ENCODE measurements around the gene WDFY2. TPM values are rescaled to one million over a fixed set of nuclear protein-coding genes. Genes with fewer than 3 reads are reported as not detected.

WDFY2 gene
- total and polyA plus RNA-seq, 8 donors, result 11.4 to 25.2 (median 17.2) TPM

GRCh38 chr13:51619614-51620013 lies 35.4 kb downstream of the WDFY2 start:
- TF ChIP-seq CTCF (IDR thresholded peaks at IDR 0.05), result no peak
- Histone ChIP-seq H3K9me3 (no peaks in the 10 kb centered on the region), H3K27ac (no peak overlapping the region), H3K4me3 (no peak overlapping the region), H3K36me3 (no peaks in the 10 kb centered on the region), H3K27me3 (no peaks in the 10 kb centered on the region), H3K4me1 (peaks cover 6 to 17% (median 8%) of the 10 kb centered on the region in 3 donors)
- FAIRE-seq (no peak), DNase-seq (no peak), ATAC-seq (peak in 2 of 4 donors; percentile 16 to 22)
- intact Hi-C loops (cut with DNase I), result no loop called here
- 82 to 84% methylated on average over 2 of the region's 2 CpGs for WGBS, 2 donors

- FAIRE-seq (no peak), DNase-seq (no peak), ATAC-seq (peak in 3 of 4 donors; percentile 19 to 29 (median 26))
- no peak for TF ChIP-seq CTCF (IDR thresholded peaks at IDR 0.05)
- Histone ChIP-seq H3K4me1 (peaks cover 3 to 14% (median 9%) of the 10 kb centered on the region in 3 donors), H3K9me3 (no peaks in the 10 kb centered on the region), H3K4me3 (no peak overlapping the region), H3K36me3 (no peaks in the 10 kb centered on the region), H3K27ac (peak overlapping the region in 1 of 4 donors; percentile 28), H3K27me3 (no peaks in the 10 kb centered on the region)
- intact Hi-C loops (cut with DNase I), result no loop called here
- 77 to 78% methylated on average over 11 of the region's 11 CpGs for WGBS, 2 donors
Observed at GRCh38 chr13:51620165-51620983, 36.1 kb downstream of the WDFY2 start.

GRCh38 chr13:51621602-51622001 lies 37.3 kb downstream of the WDFY2 start:
- 82 to 88% methylated on average over 2 of the region's 2 CpGs for WGBS, 2 donors
- TF ChIP-seq CTCF (IDR thresholded peaks at IDR 0.05), result no peak
- Histone ChIP-seq H3K4me3 (no peak overlapping the region), H3K9me3 (no peaks in the 10 kb centered on the region), H3K36me3 (no peaks in the 10 kb centered on the region), H3K27me3 (no peaks in the 10 kb centered on the region), H3K27ac (no peak overlapping the region), H3K4me1 (peaks cover 15 to 26% (median 20%) of the 10 kb centered on the region in 3 donors)
- intact Hi-C loops (cut with DNase I), result no loop called here
- ATAC-seq (no peak), FAIRE-seq (no peak), DNase-seq (no peak)

GRCh38 chr13:51623473-51623872 lies 39.2 kb downstream of the WDFY2 start:
- Histone ChIP-seq H3K4me3 (no peak overlapping the region), H3K36me3 (no peaks in the 10 kb centered on the region), H3K4me1 (peaks cover 16 to 27% (median 23%) of the 10 kb centered on the region in 3 donors), H3K27me3 (no peaks in the 10 kb centered on the region), H3K27ac (no peak overlapping the region), H3K9me3 (no peaks in the 10 kb centered on the region)
- ATAC-seq (no peak), DNase-seq (no peak), FAIRE-seq (no peak)
- intact Hi-C loops (cut with DNase I), result no loop called here
- 59 to 69% methylated on average over 2 of the region's 2 CpGs for WGBS, 2 donors
- TF ChIP-seq CTCF (IDR thresholded peaks at IDR 0.05), result no peak

- H3K36me3 ChIP-seq, result no peaks in the 10 kb centered on the region
- intact Hi-C loops (cut with DNase I), result no loop called here
- no peak overlapping the region for H3K4me3 ChIP-seq
- H3K27ac ChIP-seq, result no peak overlapping the region
- no peaks in the 10 kb centered on the region for H3K9me3 ChIP-seq
- FAIRE-seq (no peak), DNase-seq (no peak), ATAC-seq (no peak)
- H3K4me1 ChIP-seq, result peaks cover 16 to 23% (median 21%) of the 10 kb centered on the region in 3 donors
- TF ChIP-seq CTCF (IDR thresholded peaks at IDR 0.05), result no peak
- no peaks in the 10 kb centered on the region for H3K27me3 ChIP-seq
- 35 to 40% methylated on average over 1 of the region's 1 CpG for WGBS, 2 donors
Observed at GRCh38 chr13:51624207-51624606, 39.9 kb downstream of the WDFY2 start.

Measured in pancreas (tissue), 10 donors.